ENCODE measurements around the gene COL4A2.

GRCh38 chr13:110380359-110381028, 73.4 kb downstream of the COL4A2 start:
- TF ChIP-seq EZH2phosphoT487 (IDR thresholded peaks at IDR 0.05; ENCODE audit: insufficient read depth, low read depth), result no peak
- TF ChIP-seq EZH2 (IDR thresholded peaks at IDR 0.05; ENCODE audit: insufficient read depth, poor library complexity, severe bottlenecking), result no peak
